GM12878 (cell line): ENCODE results near the gene SLC15A1. TPM values are rescaled to one million over a fixed set of nuclear protein-coding genes. Genes with fewer than 3 reads are reported as not detected.

Experiments used
- ATAC-seq: fragments of 200-7000 bp; cut with Tn5 transposase; 3 replicates; pipeline ENCODE4 v1.9.1; 2020; ENCODE audit warnings: mild to moderate bottlenecking, moderate library complexity
- BruUV-seq: library from RNA; stranded (reverse); fragments of 400-500 nt; replicated peaks from 2 replicates; lab custom pipeline; 2021; lab: Mats Ljungman, UMichigan
- CTCF ChIA-PET: fragments of 300-600 bp; sonication (Branson Sonifier 250); formaldehyde crosslinking; extraction: SDS; loops from one replicate; lab custom pipeline; 2021; ENCODE audit warnings: inconsistent platforms; lab: Yijun Ruan, JAX
- POLR2A ChIA-PET: fragments of 350-600 bp; formaldehyde crosslinking; extraction: SDS; loops from one replicate; lab custom pipeline; 2021; ENCODE audit warnings: inconsistent platforms; lab: Charles Lee
- RAD21 ChIA-PET: fragments of 300-600 bp; sonication (Branson Sonifier 250); formaldehyde crosslinking; loops from one replicate; lab custom pipeline; 2023; ENCODE audit warnings: antibody characterized with exemption; ENCODE audit not compliant: unreplicated experiment; lab: Charles Lee
- SMC1A ChIA-PET: fragments of 300-600 bp; sonication (Branson Sonifier 250); formaldehyde crosslinking; loops from one replicate; lab custom pipeline; 2023; ENCODE audit not compliant: unreplicated experiment, uncharacterized antibody; lab: Charles Lee
- DNase-seq: peaks from one replicate; pipeline ENCODE4 v3.0.0-alpha.2; 2011; ENCODE audit warnings: low read depth, low spot score
- FAIRE-seq: peaks from 3 replicates; lab custom pipeline; 2011; peaks lifted over from hg19 to GRCh38; lab: Jason Lieb, UNC
- H2AFZ ChIP-seq: 2 replicates; pipeline ENCODE4 v1.6.0; 2011; ENCODE audit warnings: low read depth, low read length, control low read depth; ENCODE audit not compliant: control insufficient read depth
- H3K27ac ChIP-seq: 2 replicates; pipeline ENCODE4 v1.5.1; 2011; ENCODE audit warnings: control low read depth; ENCODE audit not compliant: control insufficient read depth, insufficient read depth
- H3K27me3 ChIP-seq, 2 experiments: replicated peaks in 1 of 2; 2 replicates each; pipeline versions ENCODE4 v1.6.0 to v1.6.1; 2011; ENCODE audit warnings: low read length in 1 of 2; ENCODE audit not compliant: control insufficient read depth in 2 of 2, insufficient read depth in 2 of 2
- H3K36me3 ChIP-seq, 2 experiments: 2 replicates each; pipeline ENCODE4 v1.5.1; 2011; ENCODE audit warnings: low read length in 1 of 2; ENCODE audit not compliant: control insufficient read depth in 2 of 2, insufficient read depth in 2 of 2
- H3K4me1 ChIP-seq: 2 replicates; pipeline ENCODE4 v1.6.1; 2011; ENCODE audit warnings: mild to moderate bottlenecking, low read length, moderate library complexity, mixed read lengths; ENCODE audit not compliant: control insufficient read depth, insufficient read depth
- H3K4me2 ChIP-seq: 2 replicates; pipeline ENCODE4 v1.6.0; 2011; ENCODE audit warnings: control low read depth; ENCODE audit not compliant: control insufficient read depth, insufficient read depth
- H3K4me3 ChIP-seq: fragments of 200-600 bp; sonication (generic); 2 replicates; pipeline ENCODE4 v1.5.1; 2016
- H3K79me2 ChIP-seq: 2 replicates; pipeline ENCODE4 v1.6.0; 2011; ENCODE audit warnings: low read length; ENCODE audit not compliant: control insufficient read depth, insufficient read depth
- H3K9ac ChIP-seq: 2 replicates; pipeline ENCODE4 v1.8.0; 2011; ENCODE audit warnings: low read length, control low read depth, mixed read lengths; ENCODE audit not compliant: control insufficient read depth, insufficient read depth
- H3K9me3 ChIP-seq: replicated peaks from 3 replicates; pipeline ENCODE4 v1.5.1; 2011; ENCODE audit warnings: mild to moderate bottlenecking, low read length; ENCODE audit not compliant: control insufficient read depth, insufficient read depth
- H4K20me1 ChIP-seq: 2 replicates; pipeline ENCODE4 v1.6.0; 2011; ENCODE audit not compliant: control insufficient read depth, insufficient read depth
- CUX1 ChIP-seq: IDR thresholded peaks from 2 replicates; pipeline ENCODE4 v1.6.1; 2012; ENCODE audit warnings: improper control_type of control experiment, low read depth, low read length; ENCODE audit not compliant: insufficient replicate concordance
- DPF2 ChIP-seq: fragments of 450-650 bp; IDR thresholded peaks from 2 replicates; pipeline ENCODE4 v1.6.1; 2017; ENCODE audit warnings: mild to moderate bottlenecking
- FOXM1 ChIP-seq: IDR thresholded peaks from 2 replicates; pipeline ENCODE4 v1.6.1; 2012; ENCODE audit warnings: low read depth, mild to moderate bottlenecking, inconsistent platforms, low read length, moderate library complexity
- GATAD2B ChIP-seq: fragments of 450-650 bp; conservative IDR thresholded peaks from 2 replicates; pipeline ENCODE4 v1.6.1; 2017; ENCODE audit warnings: low read depth, mild to moderate bottlenecking, moderate library complexity
- HDAC2 ChIP-seq: fragments of 200-600 bp; sonication (generic); IDR thresholded peaks from 2 replicates; pipeline ENCODE4 v1.6.1; 2017
- LARP7 ChIP-seq: fragments of 450-650 bp; IDR thresholded peaks from 2 replicates; pipeline ENCODE4 v1.6.1; 2017; ENCODE audit warnings: mild to moderate bottlenecking
- MLLT1 ChIP-seq: fragments of 450-650 bp; IDR thresholded peaks from 2 replicates; pipeline ENCODE4 v1.6.1; 2016; ENCODE audit warnings: mild to moderate bottlenecking
- NBN ChIP-seq: fragments of 450-650 bp; IDR thresholded peaks from 2 replicates; pipeline ENCODE4 v1.6.1; 2016
- POLR2A ChIP-seq: IDR thresholded peaks from 2 replicates; pipeline ENCODE4 v1.6.1; 2011; ENCODE audit warnings: low read depth, mild to moderate bottlenecking, low read length
- RELB ChIP-seq: fragments of 450-650 bp; IDR thresholded peaks from 2 replicates; pipeline ENCODE4 v1.6.1; 2017; ENCODE audit warnings: low read depth, mild to moderate bottlenecking, moderate library complexity
- REST ChIP-seq: IDR thresholded peaks from 2 replicates; pipeline ENCODE4 v1.6.1; 2012; ENCODE audit warnings: mild to moderate bottlenecking, low read depth, low read length
- TARDBP ChIP-seq: IDR thresholded peaks from 2 replicates; pipeline ENCODE4 v1.6.1; 2016; ENCODE audit warnings: borderline replicate concordance
- USF2 ChIP-seq: IDR thresholded peaks from 2 replicates; pipeline ENCODE4 v1.6.1; 2011; ENCODE audit warnings: low read depth, low read length, improper control_type of control experiment, borderline replicate concordance
- WGBS: methylation state at CpG from one replicate; pipeline ENCODE4 v1.1.6; 2016; ENCODE audit warnings: low lambda C conversion rate; ENCODE audit not compliant: insufficient replicate concordance, insufficient coverage; ENCODE audit errors: missing lambda C conversion rate; 5-methylcytosine and 5-hydroxymethylcytosine counted together
- in situ Hi-C: fragments of 300-500 bp; cut with MboI; formaldehyde crosslinking; loops from 9 replicates; pipeline ENCODE4 v1.14.3; 2018; ENCODE audit warnings: mixed read lengths
- intact Hi-C: fragments of 100-400 bp; cut with micrococcal nuclease; formaldehyde crosslinking; loops from one replicate; pipeline ENCODE4 v1.14.2; 2022; ENCODE audit not compliant: unreplicated experiment
- polyA plus RNA-seq, 11 experiments: library from polyadenylated mRNA; depleted of rRNA in 4 of 11; unstranded in 6 of 11; stranded (reverse) in 5 of 11; fragments of >200 nt; fragmentation: Nextera tagmentation in 4 of 11; fragmentation: Illumina TruSeq in 1 of 11; extraction: Ambion mirVana in 4 of 11; extraction: Trizol in 1 of 11; gene quantifications; 1 replicate in 1 of 11; 2 replicates in 10 of 11; pipeline versions ENCODE4 v1.2.1 to v1.2.3, GENCODE V29; 2011 to 2016; ENCODE audit warnings: inconsistent platforms in 2 of 11, missing spikeins in 2 of 11, low read depth in 1 of 11
- total RNA-seq, 4 experiments: library from RNA; depleted of rRNA in 3 of 4; stranded (reverse); fragments of >200 nt in 3 of 4; fragmentation: Illumina TruSeq in 1 of 4; extraction: Trizol in 1 of 4; gene quantifications; 2 replicates each; pipeline versions ENCODE4 v1.2.1 to v1.2.3, GENCODE V29; 2013 to 2021

SLC15A1 gene
- total and polyA plus RNA-seq, 10 of the 15 experiments (the other 5 are each of a cell fraction or from before 2014, with no cell fraction given), result not detected

- no peak overlapping the region for H3K4me3 ChIP-seq
- peaks cover 3% of the 10 kb centered on the region; the same call in 1 of the 2 replicates for H3K4me1 ChIP-seq
- FAIRE-seq, result no peak
- ChIA-PET SMC1A (no interaction called here), POLR2A (no interaction called here), RAD21 (no interaction called here), CTCF (no interaction called here)
- no peaks in the 10 kb centered on the region for H3K79me2 ChIP-seq
- 71% methylated on average over 2 of the region's 2 CpGs for WGBS
- H3K27me3 ChIP-seq, result 0 out of 4 replicates have a peak, but pooled peaks cover 0 to 3% of the 10 kb centered on the region in 2 experiments
- H3K4me2 ChIP-seq, result no peak overlapping the region
- no peaks in the 10 kb centered on the region for H3K36me3 ChIP-seq
- intact Hi-C loops, result no loop called here
- no peak for ATAC-seq
- no peak for DNase-seq
- H2AFZ ChIP-seq, result no peak overlapping the region
- in situ Hi-C loops, result no loop called here
- H3K27ac ChIP-seq, result no peak overlapping the region
- H4K20me1 ChIP-seq, result no peaks in the 10 kb centered on the region
- no peaks in the 10 kb centered on the region for H3K9me3 ChIP-seq
- no TSS peak for BruUV-seq
- no peak overlapping the region for H3K9ac ChIP-seq
- TF ChIP-seq DPF2 (no peak), HDAC2 (no peak), FOXM1 (no peak), GATAD2B (no peak), RELB (no peak), CUX1 (no peak), MLLT1 (no peak), POLR2A (no peak), TARDBP (no peak), USF2 (no peak), NBN (no peak), REST (no peak), LARP7 (no peak)
Observed at GRCh38 chr13:98647121-98647520, 105.4 kb downstream of the SLC15A1 start.
